A549 (cell line): ENCODE data around the gene SH3RF2.

Experiments
- CTCF ChIP-seq: fragments of >200 bp; sonication (Bioruptor Twin); formaldehyde crosslinking; IDR thresholded peaks from 3 replicates; pipeline ENCODE4 v1.5.1; 2016
- RAD21 ChIP-seq, 2 experiments: fragments of >200 bp in 1 of 2; sonication (Bioruptor Twin) in 1 of 2; formaldehyde crosslinking in 1 of 2; IDR thresholded peaks in 1 of 2; conservative IDR thresholded peaks in 1 of 2; 2 replicates in 1 of 2; 3 replicates in 1 of 2; pipeline ENCODE4 v1.6.1; 2012 to 2018; ENCODE audit warnings: inconsistent platforms in 1 of 2

GRCh38 chr5:145978708-145979107, 42.3 kb downstream of the SH3RF2 start:
- TF ChIP-seq CTCF (no peak), RAD21 (conservative IDR thresholded peaks at IDR 0.05 in 1 of 2, IDR thresholded peaks at IDR 0.05 in 1 of 2) (no peak)
